Psoas muscle (tissue), 8 donors: ENCODE results near the gene TIMM44. TPM values are rescaled to one million over a fixed set of nuclear protein-coding genes. Genes with fewer than 3 reads are reported as not detected.

Experiments
- ATAC-seq, 4 donors: fragments of 200-7000 bp; cut with Tn5 transposase; one replicate each; pipeline ENCODE4 v1.9.1; 2020; ENCODE audit warnings: moderate library complexity in 3 of 4, mild to moderate bottlenecking in 2 of 4
- DNase-seq, 2 donors: peaks; one replicate each; pipeline ENCODE4 v3.0.0-alpha.2; 2020
- H3K27ac ChIP-seq: fragments of 200-600 bp; one replicate; pipeline ENCODE4 v1.8.0; 2022
- H3K27me3 ChIP-seq, 3 donors: fragments of 200-600 bp in 1 of 3; one replicate each; pipeline versions ENCODE4 v1.6.1 to v1.8.0; 2013 to 2022; ENCODE audit warnings: low read length in 2 of 3, mild to moderate bottlenecking in 2 of 3, moderate library complexity in 1 of 3; ENCODE audit not compliant: insufficient read depth in 3 of 3
- H3K36me3 ChIP-seq, 2 donors: fragments of 200-600 bp in 1 of 2; one replicate each; pipeline versions ENCODE4 v1.6.1 to v1.8.0; 2013 to 2022; ENCODE audit warnings: low read depth in 1 of 2, mild to moderate bottlenecking in 1 of 2, moderate library complexity in 1 of 2; ENCODE audit not compliant: insufficient read depth in 1 of 2
- H3K4me1 ChIP-seq: fragments of 200-600 bp; one replicate; pipeline ENCODE4 v1.8.0; 2022
- H3K4me3 ChIP-seq: fragments of 200-600 bp; one replicate; pipeline ENCODE4 v1.8.0; 2022; ENCODE audit warnings: mild to moderate bottlenecking
- H3K9me3 ChIP-seq: fragments of 200-600 bp; one replicate; pipeline ENCODE4 v1.8.0; 2022
- CTCF ChIP-seq: fragments of 200-600 bp; IDR thresholded peaks from one replicate; pipeline ENCODE4 v1.8.0; 2022; ENCODE audit warnings: antibody characterized with exemption
- WGBS, 3 donors: extraction: QIAGEN DNeasy Blood & Tissue Kit; methylation state at CpG; one replicate each; pipeline versions ENCODE4 v1.1.6 to v1.1.7; 2013; 5-methylcytosine and 5-hydroxymethylcytosine counted together
- intact Hi-C, 2 donors: fragments of 100-400 bp; cut with DNase I; formaldehyde crosslinking; loops; one replicate each; pipeline versions ENCODE4 v1.11.0 to v1.14.2; 2022
- polyA plus RNA-seq, 3 donors: library from polyadenylated mRNA; stranded (reverse); fragments of 200-250 nt; gene quantifications; one replicate each; pipeline ENCODE4 v1.2.3, GENCODE V29; 2013
- total RNA-seq, 4 donors: library from RNA; stranded (reverse); fragmentation: NEBNext Ultra II Directional in 2 of 4; extraction: Animal tissue kit (Norgen Biotek cat#: 25700) in 2 of 4; gene quantifications; one replicate each; pipeline versions ENCODE4 v1.2.1 to v1.2.4, GENCODE V29; 2021 to 2023
- donor health status: healthy with polysubstance abuse.
- donor health status: DM: no; HTN: no; CAD: no; lungs with moderate emphysema.
- donor health status: Bipolar disorder and iron deficiency.
- donor health status: healthy.
- donor health status: DM: yes; HTN: yes; CAD: no.
- donor health status: DM: no; HTN: no; CAD: no.
- donor health status: DM: no; HTN: no; CAD: no.
- donor health status: DM: yes; HTN: yes; CAD: no.

TIMM44 gene
- total and polyA plus RNA-seq, 7 donors = 67.0 to 173 (median 95.1) TPM

DNA sequence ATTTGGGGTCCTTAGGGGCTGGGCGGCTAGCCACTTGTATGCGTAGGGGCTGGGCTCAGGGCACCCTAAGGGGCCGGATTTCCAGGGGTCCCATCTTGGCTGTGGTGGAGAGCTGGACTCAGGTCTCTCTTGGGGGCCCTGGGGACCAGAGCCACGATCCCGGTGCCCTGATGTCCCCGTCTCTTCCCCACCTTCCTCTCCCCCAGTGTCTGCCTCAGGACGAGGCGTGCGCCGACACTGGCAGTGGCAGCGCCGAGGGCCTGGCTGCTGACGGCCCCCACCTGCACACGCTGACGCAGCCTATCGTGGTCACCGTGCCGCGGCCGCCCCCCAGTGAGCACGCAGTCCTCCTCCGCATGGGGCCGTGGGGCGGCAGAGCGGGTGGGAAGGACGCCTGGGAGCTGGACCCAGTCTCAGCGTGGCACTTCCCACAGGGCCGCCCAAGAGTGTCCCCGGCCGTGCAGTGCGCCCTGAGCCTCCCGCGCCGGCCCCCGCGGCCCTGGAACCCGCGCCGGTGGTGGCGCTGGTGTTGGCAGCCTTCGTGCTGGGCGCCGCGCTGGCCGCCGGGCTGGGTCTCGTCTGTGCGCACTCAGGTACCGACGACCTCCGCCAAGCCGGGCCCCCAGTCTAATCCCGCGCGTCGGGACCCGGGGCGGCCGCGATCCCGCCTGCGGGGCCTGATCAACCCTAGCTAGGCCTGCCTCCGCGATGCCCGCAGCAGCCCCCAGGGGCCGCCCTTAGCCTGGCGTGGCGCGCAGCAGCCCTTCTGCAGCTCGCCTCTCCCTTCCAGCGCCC is 26.0 kb downstream of the TIMM44 start:
- peaks cover 2 to 14% of the 10 kb centered on the region in 2 donors for H3K36me3 ChIP-seq
- ATAC-seq = peak in 3 of 4 donors; percentile 12 to 30 (median 28)
- peak overlapping the region; percentile 82 for H3K4me3 ChIP-seq

GRCh38 chr19:7916955-7917266 is 26.6 kb downstream of the TIMM44 start:
- TF ChIP-seq CTCF = no peak
- H3K27ac ChIP-seq = peak overlapping the region; percentile 75
- peaks cover 24% of the 10 kb centered on the region for H3K4me1 ChIP-seq
- H3K9me3 ChIP-seq = no peaks in the 10 kb centered on the region
- peak overlapping the region; percentile 82 for H3K4me3 ChIP-seq
- DNase-seq = no peak
- peaks cover 0 to 14% (median 5%) of the 10 kb centered on the region in 3 donors for H3K27me3 ChIP-seq
- ATAC-seq = no peak
- WGBS, 3 donors = 7 to 11% (median 8%) methylated on average over 12 of the region's 12 CpGs
- intact Hi-C loops = no loop called here
- H3K36me3 ChIP-seq = peaks cover 0 to 14% of the 10 kb centered on the region in 2 donors

More for the DNA sequence above, 26.0 kb downstream of the TIMM44 start:
- Histone ChIP-seq H3K9me3 (no peaks in the 10 kb centered on the region), H3K27ac (peak overlapping the region; percentile 75), H3K27me3 (peaks cover 0 to 14% (median 5%) of the 10 kb centered on the region in 3 donors), H3K4me1 (peaks cover 24% of the 10 kb centered on the region)
- peak in 1 of 2 donors; percentile 77 for DNase-seq
- peak; percentile 49 for TF ChIP-seq CTCF
- 2 to 7% (median 4%) methylated on average over 42 to 71 of the region's 71 CpGs for WGBS, 3 donors
- intact Hi-C loops = no loop called here

GRCh38 chr19:7916103-7916954 is 27.1 kb downstream of the TIMM44 start:
- intact Hi-C loops = no loop called here
- TF ChIP-seq CTCF = no peak
- 0 to 1% (median 1%) methylated on average over 53 to 104 of the region's 104 CpGs for WGBS, 3 donors
- peaks cover 19% of the 10 kb centered on the region for H3K4me1 ChIP-seq
- H3K36me3 ChIP-seq = peaks cover 0 to 16% of the 10 kb centered on the region in 2 donors
- peak in 1 of 2 donors; percentile 67 for DNase-seq
- H3K9me3 ChIP-seq = no peaks in the 10 kb centered on the region
- peak overlapping the region; percentile 82 for H3K4me3 ChIP-seq
- peak overlapping the region; percentile 75 for H3K27ac ChIP-seq
- peaks cover 0 to 14% (median 5%) of the 10 kb centered on the region in 3 donors for H3K27me3 ChIP-seq
- no peak for ATAC-seq

DNA sequence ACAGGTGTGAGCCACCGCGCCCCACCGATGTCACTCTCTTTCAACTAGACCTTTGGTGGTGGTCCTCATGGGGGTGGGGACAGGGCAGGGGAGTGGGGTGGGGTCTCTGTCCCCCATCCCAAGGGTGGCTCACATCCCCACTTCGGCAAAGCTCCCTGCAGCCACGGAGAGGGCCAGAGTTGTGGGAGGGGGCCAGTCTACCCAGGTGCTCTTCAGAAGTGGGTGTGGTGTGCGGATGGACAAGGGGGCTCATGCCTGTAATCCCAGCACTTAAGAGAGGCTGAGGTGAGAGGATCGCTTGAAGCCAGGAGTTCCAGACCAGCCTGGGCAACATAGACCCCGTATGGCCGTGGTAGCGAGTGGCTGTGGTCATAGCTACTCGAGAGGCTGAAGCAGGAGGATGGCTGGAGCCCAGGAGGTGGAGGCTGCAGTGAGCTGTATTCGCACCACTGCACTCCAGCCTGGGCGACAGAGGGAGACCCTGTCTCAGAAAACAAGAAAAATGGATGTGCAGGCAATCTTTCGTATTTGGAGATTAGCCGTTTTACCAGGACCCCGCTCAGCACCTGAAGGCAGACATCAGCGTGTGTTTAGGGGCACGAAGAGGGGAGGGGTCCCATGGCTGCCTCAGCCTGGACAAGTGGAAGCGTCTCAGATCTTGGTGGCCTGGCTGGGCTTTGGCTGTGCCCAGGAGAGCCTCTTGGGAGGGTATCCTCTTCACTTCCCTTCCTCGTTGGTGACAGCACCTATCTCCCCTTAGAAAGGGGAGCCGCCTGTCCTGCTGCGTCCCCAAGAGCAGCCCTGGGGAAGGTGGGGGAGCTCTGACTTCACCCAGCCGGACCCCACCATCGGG is 28.0 kb downstream of the TIMM44 start:
- H3K27ac ChIP-seq = peak overlapping the region; percentile 75
- H3K27me3 ChIP-seq = peaks cover 0 to 14% (median 5%) of the 10 kb centered on the region in 3 donors
- DNase-seq (no peak), ATAC-seq (no peak)
- H3K9me3 ChIP-seq = no peaks in the 10 kb centered on the region
- H3K4me1 ChIP-seq = peaks cover 14% of the 10 kb centered on the region
- no peak for TF ChIP-seq CTCF
- intact Hi-C loops = no loop called here
- H3K36me3 ChIP-seq = peaks cover under 1 to 24% of the 10 kb centered on the region in 2 donors
- peak overlapping the region; percentile 82 for H3K4me3 ChIP-seq
- 34 to 45% (median 42%) methylated on average over 24 of the region's 24 CpGs for WGBS, 3 donors
